HL-60 (cell line): ENCODE data around the gene LDB2.

Source experiments
- DNase-seq, 2 experiments: peaks; one replicate each; pipeline ENCODE4 v3.0.0-alpha.2; 2010 to 2020; ENCODE audit warnings: low read depth in 1 of 2, low spot score in 1 of 2
- H3K27ac ChIP-seq: fragments of 250-450 bp; sonication (Bioruptor Pico); replicated peaks from 2 replicates; pipeline ENCODE4 v1.5.1; 2020; ENCODE audit warnings: mild to moderate bottlenecking, moderate library complexity
- H3K27me3 ChIP-seq: fragments of 250-450 bp; sonication (Bioruptor Pico); 2 replicates; pipeline ENCODE4 v1.5.1; 2021; ENCODE audit warnings: mild to moderate bottlenecking, moderate library complexity; ENCODE audit not compliant: insufficient read depth, poor library complexity, severe bottlenecking
- H3K4me3 ChIP-seq: replicated peaks from 2 replicates; pipeline ENCODE4 v1.5.1; 2011; ENCODE audit warnings: mild to moderate bottlenecking, control low read depth, low read length; ENCODE audit not compliant: insufficient read depth
- GABPA ChIP-seq: IDR thresholded peaks from 2 replicates; pipeline ENCODE4 v1.6.1; 2012; ENCODE audit warnings: low read depth
- POLR2AphosphoS5 ChIP-seq: IDR thresholded peaks from 2 replicates; pipeline ENCODE4 v1.6.1; 2012; ENCODE audit warnings: low read depth
- SPI1 ChIP-seq: IDR thresholded peaks from 2 replicates; pipeline ENCODE4 v1.6.1; 2012; ENCODE audit warnings: low read depth, mild to moderate bottlenecking, borderline replicate concordance
- TF ChIP-seq, protein P1 (sequence below): IDR thresholded peaks from one replicate; pipeline ENCODE4 v1.5.1; 2011; ENCODE audit warnings: low read length, control low read depth, inconsistent platforms; ENCODE audit not compliant: insufficient read depth
- TF ChIP-seq, protein P2 (sequence below): IDR thresholded peaks from 2 replicates; pipeline ENCODE4 v1.6.1; 2012; ENCODE audit warnings: low read depth; ENCODE audit not compliant: insufficient replicate concordance

Gene LDB2

DNA sequence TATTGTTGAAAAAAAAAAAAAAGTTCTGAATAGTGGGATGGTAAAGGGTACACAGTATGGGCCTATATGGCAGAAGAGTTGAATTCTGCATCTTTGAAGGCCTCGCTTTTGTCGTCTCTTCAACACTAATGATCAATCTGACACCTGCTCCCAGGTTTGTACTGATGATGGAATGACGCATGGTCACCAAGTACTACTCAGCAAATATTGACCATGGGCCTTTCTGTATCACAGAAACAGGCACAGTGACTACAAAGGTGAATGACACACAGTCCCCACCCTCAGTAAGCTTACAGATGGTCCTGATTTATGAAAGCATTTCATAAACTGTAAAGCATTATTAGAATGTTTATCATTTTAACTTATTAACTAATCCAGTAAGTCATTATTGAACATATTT lies 152.6 kb downstream of the LDB2 start:
- TF ChIP-seq GABPA (no peak), POLR2AphosphoS5 (no peak), SPI1 (no peak)
- TF ChIP-seq, protein P1, sequence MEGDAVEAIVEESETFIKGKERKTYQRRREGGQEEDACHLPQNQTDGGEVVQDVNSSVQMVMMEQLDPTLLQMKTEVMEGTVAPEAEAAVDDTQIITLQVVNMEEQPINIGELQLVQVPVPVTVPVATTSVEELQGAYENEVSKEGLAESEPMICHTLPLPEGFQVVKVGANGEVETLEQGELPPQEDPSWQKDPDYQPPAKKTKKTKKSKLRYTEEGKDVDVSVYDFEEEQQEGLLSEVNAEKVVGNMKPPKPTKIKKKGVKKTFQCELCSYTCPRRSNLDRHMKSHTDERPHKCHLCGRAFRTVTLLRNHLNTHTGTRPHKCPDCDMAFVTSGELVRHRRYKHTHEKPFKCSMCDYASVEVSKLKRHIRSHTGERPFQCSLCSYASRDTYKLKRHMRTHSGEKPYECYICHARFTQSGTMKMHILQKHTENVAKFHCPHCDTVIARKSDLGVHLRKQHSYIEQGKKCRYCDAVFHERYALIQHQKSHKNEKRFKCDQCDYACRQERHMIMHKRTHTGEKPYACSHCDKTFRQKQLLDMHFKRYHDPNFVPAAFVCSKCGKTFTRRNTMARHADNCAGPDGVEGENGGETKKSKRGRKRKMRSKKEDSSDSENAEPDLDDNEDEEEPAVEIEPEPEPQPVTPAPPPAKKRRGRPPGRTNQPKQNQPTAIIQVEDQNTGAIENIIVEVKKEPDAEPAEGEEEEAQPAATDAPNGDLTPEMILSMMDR: no peak
- TF ChIP-seq, protein P2, sequence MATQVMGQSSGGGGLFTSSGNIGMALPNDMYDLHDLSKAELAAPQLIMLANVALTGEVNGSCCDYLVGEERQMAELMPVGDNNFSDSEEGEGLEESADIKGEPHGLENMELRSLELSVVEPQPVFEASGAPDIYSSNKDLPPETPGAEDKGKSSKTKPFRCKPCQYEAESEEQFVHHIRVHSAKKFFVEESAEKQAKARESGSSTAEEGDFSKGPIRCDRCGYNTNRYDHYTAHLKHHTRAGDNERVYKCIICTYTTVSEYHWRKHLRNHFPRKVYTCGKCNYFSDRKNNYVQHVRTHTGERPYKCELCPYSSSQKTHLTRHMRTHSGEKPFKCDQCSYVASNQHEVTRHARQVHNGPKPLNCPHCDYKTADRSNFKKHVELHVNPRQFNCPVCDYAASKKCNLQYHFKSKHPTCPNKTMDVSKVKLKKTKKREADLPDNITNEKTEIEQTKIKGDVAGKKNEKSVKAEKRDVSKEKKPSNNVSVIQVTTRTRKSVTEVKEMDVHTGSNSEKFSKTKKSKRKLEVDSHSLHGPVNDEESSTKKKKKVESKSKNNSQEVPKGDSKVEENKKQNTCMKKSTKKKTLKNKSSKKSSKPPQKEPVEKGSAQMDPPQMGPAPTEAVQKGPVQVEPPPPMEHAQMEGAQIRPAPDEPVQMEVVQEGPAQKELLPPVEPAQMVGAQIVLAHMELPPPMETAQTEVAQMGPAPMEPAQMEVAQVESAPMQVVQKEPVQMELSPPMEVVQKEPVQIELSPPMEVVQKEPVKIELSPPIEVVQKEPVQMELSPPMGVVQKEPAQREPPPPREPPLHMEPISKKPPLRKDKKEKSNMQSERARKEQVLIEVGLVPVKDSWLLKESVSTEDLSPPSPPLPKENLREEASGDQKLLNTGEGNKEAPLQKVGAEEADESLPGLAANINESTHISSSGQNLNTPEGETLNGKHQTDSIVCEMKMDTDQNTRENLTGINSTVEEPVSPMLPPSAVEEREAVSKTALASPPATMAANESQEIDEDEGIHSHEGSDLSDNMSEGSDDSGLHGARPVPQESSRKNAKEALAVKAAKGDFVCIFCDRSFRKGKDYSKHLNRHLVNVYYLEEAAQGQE: no peak
- DNase-seq: no peak
- Histone ChIP-seq H3K27me3 (no peaks in the 10 kb centered on the region), H3K4me3 (no peak overlapping the region), H3K27ac (no peak overlapping the region)

DNA sequence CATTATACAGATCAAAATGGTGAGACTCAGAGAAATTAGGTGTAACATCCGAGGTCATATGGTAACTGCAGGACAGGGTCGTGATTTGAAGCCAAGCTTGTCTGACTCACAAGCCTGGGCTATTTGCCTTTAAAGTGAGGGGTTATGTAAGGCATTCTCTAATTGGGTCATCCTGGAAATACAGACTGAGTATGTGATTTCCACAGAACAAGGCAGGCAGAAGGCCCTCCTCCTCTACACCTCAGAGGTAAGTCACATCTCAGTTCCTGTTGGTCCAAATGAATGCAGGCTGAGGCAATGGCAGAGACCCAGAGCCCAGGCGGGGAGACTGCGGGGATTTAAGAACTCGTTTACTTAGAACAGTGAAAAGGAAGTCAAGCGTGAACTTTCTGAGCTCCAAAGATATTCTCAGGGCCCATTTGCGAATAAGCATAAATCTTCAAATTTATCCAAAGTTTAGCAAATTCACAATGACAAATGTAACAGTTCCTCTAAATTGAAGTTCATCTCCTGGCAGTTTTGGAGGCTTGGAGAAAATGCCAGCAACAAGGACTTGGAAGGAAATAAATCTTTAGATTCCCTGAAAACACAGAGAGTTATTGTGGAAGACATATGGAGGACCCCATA lies 153.3 kb downstream of the LDB2 start:
- H3K4me3 ChIP-seq: no peak overlapping the region
- H3K27me3 ChIP-seq: no peaks in the 10 kb centered on the region
- no peak overlapping the region for H3K27ac ChIP-seq
- DNase-seq: no peak
- TF ChIP-seq SPI1 (no peak), POLR2AphosphoS5 (no peak), GABPA (no peak)
- TF ChIP-seq, protein P1: no peak
- TF ChIP-seq, protein P2: no peak

DNA sequence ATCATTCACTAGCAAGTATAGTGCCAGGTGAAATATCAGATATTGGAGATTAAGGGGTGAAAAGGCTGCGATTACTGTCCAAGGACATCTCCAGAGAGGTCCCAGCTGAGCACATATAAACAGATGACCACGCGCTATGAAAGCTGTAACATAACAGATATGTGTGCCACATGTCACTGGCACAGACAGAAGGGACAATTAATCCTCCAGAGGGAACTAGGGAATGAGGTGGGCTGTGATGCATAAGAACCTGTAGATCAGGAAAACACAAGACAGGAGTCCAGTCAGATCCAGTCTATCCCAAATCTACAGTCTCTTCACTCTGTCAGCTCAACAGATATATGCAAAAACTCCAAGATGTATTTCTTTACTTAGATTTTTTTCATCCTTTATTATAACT lies 157.2 kb downstream of the LDB2 start:
- no peak for DNase-seq
- TF ChIP-seq GABPA (no peak), POLR2AphosphoS5 (no peak), SPI1 (no peak)
- TF ChIP-seq, protein P1: no peak
- TF ChIP-seq, protein P2: no peak
- Histone ChIP-seq H3K27ac (no peak overlapping the region), H3K4me3 (no peak overlapping the region), H3K27me3 (no peaks in the 10 kb centered on the region)
